Parathyroid adenoma (tissue), 2 donors: Measurements from ENCODE around the gene DNAJB5.

Experiments
- H2AFZ ChIP-seq: fragments of 300-600 bp; sonication (generic); one replicate; pipeline ENCODE4 v1.7.0; 2017; ENCODE audit warnings: antibody characterized with exemption, mild to moderate bottlenecking
- H3K27ac ChIP-seq: fragments of 300-600 bp; sonication (generic); one replicate; pipeline ENCODE4 v1.7.0; 2017
- H3K27me3 ChIP-seq: fragments of 300-600 bp; sonication (generic); one replicate; pipeline ENCODE4 v1.7.0; 2017; ENCODE audit warnings: low read length; ENCODE audit not compliant: control insufficient read depth, insufficient read depth
- H3K36me3 ChIP-seq: fragments of 300-600 bp; sonication (generic); one replicate; pipeline ENCODE4 v1.7.0; 2017; ENCODE audit warnings: low read length; ENCODE audit not compliant: control insufficient read depth, insufficient read depth
- H3K4me1 ChIP-seq: fragments of 300-600 bp; sonication (generic); one replicate; pipeline ENCODE4 v1.7.0; 2017; ENCODE audit warnings: control low read depth
- H3K4me2 ChIP-seq: fragments of 300-600 bp; sonication (generic); one replicate; pipeline ENCODE4 v1.7.0; 2017; ENCODE audit warnings: low read length
- H3K4me3 ChIP-seq: fragments of 300-600 bp; sonication (generic); one replicate; pipeline ENCODE4 v1.7.0; 2017; ENCODE audit warnings: low read depth, low read length
- H3K79me2 ChIP-seq: fragments of 300-600 bp; sonication (generic); one replicate; pipeline ENCODE4 v1.7.0; 2017; ENCODE audit warnings: control low read depth
- H3K9ac ChIP-seq: fragments of 300-600 bp; sonication (generic); one replicate; pipeline ENCODE4 v1.7.0; 2017; ENCODE audit warnings: mild to moderate bottlenecking
- H3K9me3 ChIP-seq: fragments of 300-600 bp; sonication (generic); one replicate; pipeline ENCODE4 v1.7.0; 2017; ENCODE audit warnings: low read length; ENCODE audit not compliant: control insufficient read depth
- TF ChIP-seq, protein P1 (sequence below): fragments of 300-600 bp; sonication (generic); IDR thresholded peaks from one replicate; pipeline ENCODE4 v1.7.0; 2017; ENCODE audit warnings: antibody characterized with exemption, mild to moderate bottlenecking
- donor health status: primary hyperparathyroidism.

The DNAJB5 gene

GRCh38 chr9:34991607-34992375 is 2.2 kb downstream of the DNAJB5 start:
- Histone ChIP-seq H3K4me1 (no peaks in the 10 kb centered on the region), H3K79me2 (no peaks in the 10 kb centered on the region), H2AFZ (no peak overlapping the region), H3K9ac (no peak overlapping the region), H3K36me3 (no peaks in the 10 kb centered on the region), H3K27ac (no peak overlapping the region), H3K9me3 (no peaks in the 10 kb centered on the region), H3K27me3 (no peaks in the 10 kb centered on the region), H3K4me3 (no peak overlapping the region), H3K4me2 (no peak overlapping the region)
- TF ChIP-seq, protein P1, sequence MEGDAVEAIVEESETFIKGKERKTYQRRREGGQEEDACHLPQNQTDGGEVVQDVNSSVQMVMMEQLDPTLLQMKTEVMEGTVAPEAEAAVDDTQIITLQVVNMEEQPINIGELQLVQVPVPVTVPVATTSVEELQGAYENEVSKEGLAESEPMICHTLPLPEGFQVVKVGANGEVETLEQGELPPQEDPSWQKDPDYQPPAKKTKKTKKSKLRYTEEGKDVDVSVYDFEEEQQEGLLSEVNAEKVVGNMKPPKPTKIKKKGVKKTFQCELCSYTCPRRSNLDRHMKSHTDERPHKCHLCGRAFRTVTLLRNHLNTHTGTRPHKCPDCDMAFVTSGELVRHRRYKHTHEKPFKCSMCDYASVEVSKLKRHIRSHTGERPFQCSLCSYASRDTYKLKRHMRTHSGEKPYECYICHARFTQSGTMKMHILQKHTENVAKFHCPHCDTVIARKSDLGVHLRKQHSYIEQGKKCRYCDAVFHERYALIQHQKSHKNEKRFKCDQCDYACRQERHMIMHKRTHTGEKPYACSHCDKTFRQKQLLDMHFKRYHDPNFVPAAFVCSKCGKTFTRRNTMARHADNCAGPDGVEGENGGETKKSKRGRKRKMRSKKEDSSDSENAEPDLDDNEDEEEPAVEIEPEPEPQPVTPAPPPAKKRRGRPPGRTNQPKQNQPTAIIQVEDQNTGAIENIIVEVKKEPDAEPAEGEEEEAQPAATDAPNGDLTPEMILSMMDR, result no peak

GRCh38 chr9:34992376-34992951 is 2.9 kb downstream of the DNAJB5 start:
- H3K9me3 ChIP-seq, result no peaks in the 10 kb centered on the region
- peak overlapping the region; percentile 29 for H3K27ac ChIP-seq
- no peak overlapping the region for H3K4me3 ChIP-seq
- TF ChIP-seq, protein P1, result no peak
- no peak overlapping the region for H2AFZ ChIP-seq
- H3K4me2 ChIP-seq, result no peak overlapping the region
- no peaks in the 10 kb centered on the region for H3K36me3 ChIP-seq
- no peak overlapping the region for H3K9ac ChIP-seq
- H3K27me3 ChIP-seq, result no peaks in the 10 kb centered on the region
- no peaks in the 10 kb centered on the region for H3K79me2 ChIP-seq
- no peaks in the 10 kb centered on the region for H3K4me1 ChIP-seq

DNA sequence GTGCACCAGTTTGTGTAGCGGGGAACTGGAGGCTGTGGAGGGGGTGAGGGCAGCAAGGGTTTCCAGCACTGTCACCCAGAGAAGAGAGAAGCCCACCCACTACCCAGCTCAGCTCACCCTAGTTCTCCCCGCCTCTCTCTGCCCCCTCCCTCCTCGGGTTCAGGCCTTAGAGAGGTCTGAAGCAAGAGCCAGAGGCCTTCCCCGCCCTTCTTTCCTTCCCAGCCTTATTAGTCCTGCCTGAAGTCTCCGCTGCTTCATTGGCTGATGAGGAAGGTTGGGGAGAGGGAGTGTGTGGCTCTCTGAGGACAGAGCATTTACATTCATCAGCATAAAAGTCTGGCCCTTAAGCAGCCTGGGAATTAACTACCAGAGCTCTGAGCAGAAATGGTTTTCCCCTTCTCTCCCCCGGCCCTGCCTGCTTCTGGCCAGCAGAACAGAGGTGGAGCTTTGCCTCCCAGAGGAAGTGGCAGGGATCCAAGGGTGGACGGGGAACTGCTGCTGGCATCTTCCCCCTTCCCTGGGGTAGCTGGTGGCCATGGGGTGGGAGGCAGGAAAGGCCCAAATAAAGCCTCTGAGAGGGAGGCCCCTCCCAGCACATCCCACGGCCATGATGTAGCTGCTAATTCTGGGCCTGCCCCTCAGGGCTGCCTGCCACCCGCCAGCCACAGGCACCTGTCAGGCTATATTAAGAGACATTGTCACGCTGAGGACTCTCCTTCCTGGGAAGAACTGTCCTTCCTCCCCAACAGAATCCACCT is 4.1 kb downstream of the DNAJB5 start:
- Histone ChIP-seq H3K27me3 (no peaks in the 10 kb centered on the region), H3K4me3 (no peak overlapping the region), H3K79me2 (no peaks in the 10 kb centered on the region), H3K9ac (no peak overlapping the region), H2AFZ (no peak overlapping the region), H3K9me3 (no peaks in the 10 kb centered on the region), H3K4me1 (no peaks in the 10 kb centered on the region), H3K27ac (peak overlapping the region; percentile 13), H3K36me3 (no peaks in the 10 kb centered on the region), H3K4me2 (no peak overlapping the region)
- TF ChIP-seq, protein P1, result no peak

DNA sequence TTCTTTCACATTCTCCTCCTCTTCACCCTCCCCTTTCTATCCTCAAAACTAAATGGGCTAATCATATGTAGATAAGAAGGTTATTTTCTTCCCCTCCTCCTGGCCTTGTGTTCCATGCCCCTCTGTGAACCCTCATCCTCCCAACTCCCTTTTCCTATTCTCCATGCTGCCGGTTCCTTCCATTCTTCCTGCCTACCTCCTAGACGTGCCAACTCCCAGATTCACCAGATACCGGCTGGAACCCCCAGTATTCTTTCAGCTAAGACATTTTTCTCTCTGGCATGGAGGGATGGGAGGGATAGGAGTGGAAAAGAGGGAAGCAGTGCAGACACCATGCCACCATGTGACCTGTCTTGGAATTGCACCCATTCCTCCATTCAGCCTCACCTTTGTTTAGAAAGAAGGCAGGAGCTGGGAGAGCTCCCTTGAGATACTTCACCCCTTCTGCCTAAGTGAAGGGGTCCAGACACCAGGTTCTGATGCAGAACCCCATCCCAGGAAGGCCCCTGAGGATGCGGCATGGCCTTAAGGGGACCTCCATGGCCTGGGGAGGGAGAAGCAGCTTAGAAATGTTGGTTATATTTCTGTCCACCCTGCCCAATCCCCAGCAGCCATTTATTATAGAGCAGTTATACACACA is 4.8 kb downstream of the DNAJB5 start:
- H3K4me3 ChIP-seq, result no peak overlapping the region
- TF ChIP-seq, protein P1, result peak; percentile 47
- no peaks in the 10 kb centered on the region for H3K27me3 ChIP-seq
- peak overlapping the region; percentile 13 for H3K27ac ChIP-seq
- no peak overlapping the region for H3K4me2 ChIP-seq
- no peaks in the 10 kb centered on the region for H3K9me3 ChIP-seq
- no peaks in the 10 kb centered on the region for H3K36me3 ChIP-seq
- no peaks in the 10 kb centered on the region for H3K79me2 ChIP-seq
- H3K4me1 ChIP-seq, result no peaks in the 10 kb centered on the region
- no peak overlapping the region for H2AFZ ChIP-seq
- H3K9ac ChIP-seq, result no peak overlapping the region
